Measurements from ENCODE around the gene CREG1. TPM values are rescaled to one million over a fixed set of nuclear protein-coding genes. Genes with fewer than 3 reads are reported as not detected.

Gene CREG1
- total RNA-seq, 1 experiment from 2014 or later, result 21.7 TPM

GRCh38 chr1:167504467-167504827 is 49.1 kb downstream of the CREG1 start (continued):
- TF ChIP-seq JUN (CRISPR knock-in tag; IDR thresholded peaks at IDR 0.05) (no peak), ZNF121 (CRISPR knock-in tag; IDR thresholded peaks at IDR 0.05) (no peak), ATF6 (CRISPR knock-in tag; IDR thresholded peaks at IDR 0.05) (no peak), MAX (CRISPR knock-in tag; IDR thresholded peaks at IDR 0.05) (no peak)

- Mint-ChIP-seq H3K27ac (no peak overlapping the region), H3K9me3 (no peaks in the 10 kb centered on the region), H3K4me3 (no peak overlapping the region), H3K36me3 (no peaks in the 10 kb centered on the region), H3K27me3 (ENCODE audit: low read depth) (no peaks in the 10 kb centered on the region), H3K4me1 (peaks cover 36% of the 10 kb centered on the region)
- ChIA-PET POLR2A (no interaction called here), CTCF (no interaction called here)
- ATAC-seq, result peak; percentile 30; the same call in 1 of the 2 replicates
- no peak for DNase-seq (ENCODE audit: low spot score)
- TF ChIP-seq GABPB1 (CRISPR knock-in tag; IDR thresholded peaks at IDR 0.05) (no peak), ATF2 (CRISPR knock-in tag; IDR thresholded peaks at IDR 0.05; ENCODE audit: borderline replicate concordance, low read depth) (no peak), ZNF425 (CRISPR knock-in tag; conservative IDR thresholded peaks at IDR 0.05) (no peak), ZNF416 (CRISPR knock-in tag; IDR thresholded peaks at IDR 0.05) (no peak), OVOL2 (CRISPR knock-in tag; IDR thresholded peaks at IDR 0.05; ENCODE audit: borderline replicate concordance) (no peak), TCF7 (CRISPR knock-in tag; IDR thresholded peaks at IDR 0.05; ENCODE audit: low read depth) (no peak), IRF1 (CRISPR knock-in tag; IDR thresholded peaks at IDR 0.05) (no peak)
Measured at GRCh38 chr1:167503626-167504466, 49.7 kb downstream of the CREG1 start.

GRCh38 chr1:167502719-167503462 is 50.7 kb downstream of the CREG1 start:
- CTCF ChIA-PET, result interaction anchor here (1.8 kb wide), 1 partner anchor 37 kb away, joined by 5 read pairs; no protein-coding TSS in a partner anchor
- TF ChIP-seq GRHL2 (CRISPR knock-in tag; IDR thresholded peaks at IDR 0.05; ENCODE audit: insufficient replicate concordance, severe bottlenecking) (no peak), CTCF (IDR thresholded peaks at IDR 0.05) (no peak), RORB (CRISPR knock-in tag; IDR thresholded peaks at IDR 0.05) (no peak), GABPB1 (CRISPR knock-in tag; IDR thresholded peaks at IDR 0.05) (no peak), NR3C1 (CRISPR knock-in tag; conservative IDR thresholded peaks at IDR 0.05; ENCODE audit: low read depth) (no peak), NFE2L1 (CRISPR knock-in tag; IDR thresholded peaks at IDR 0.05) (no peak), ZMAT4 (CRISPR knock-in tag; IDR thresholded peaks at IDR 0.05) (no peak), TEAD1 (CRISPR knock-in tag; IDR thresholded peaks at IDR 0.05) (no peak), ZNF416 (CRISPR knock-in tag; IDR thresholded peaks at IDR 0.05) (no peak), TP53 (CRISPR knock-in tag; IDR thresholded peaks at IDR 0.05) (no peak), ZNF512 (CRISPR knock-in tag; IDR thresholded peaks at IDR 0.05; ENCODE audit: borderline replicate concordance) (no peak), MAX (CRISPR knock-in tag; IDR thresholded peaks at IDR 0.05) (no peak)

More at GRCh38 chr1:167502719-167503462, 50.7 kb downstream of the CREG1 start:
- no peaks in the 10 kb centered on the region for H3K27me3 Mint-ChIP-seq (ENCODE audit: low read depth)
- no peaks in the 10 kb centered on the region for H3K36me3 Mint-ChIP-seq
- no peaks in the 10 kb centered on the region for H3K9me3 Mint-ChIP-seq
- ATAC-seq (peak; percentile 86), DNase-seq (ENCODE audit: low spot score) (no peak)
- H3K4me1 Mint-ChIP-seq, result peaks cover 36% of the 10 kb centered on the region
- POLR2A ChIA-PET, result interaction anchor here (0.6 kb wide), 1 partner anchor 223 kb away, joined by 3 read pairs; no protein-coding TSS in a partner anchor
- no peak overlapping the region for H3K27ac Mint-ChIP-seq
- no peak overlapping the region for H3K4me3 Mint-ChIP-seq
